ENCODE results near the gene TRERF1. TPM values are rescaled to one million over a fixed set of nuclear protein-coding genes. Genes with fewer than 3 reads are reported as not detected.

The TRERF1 gene
- total RNA-seq, 6 donors from 2014 or later, result 2.0 to 7.3 (median 5.4) TPM

DNA sequence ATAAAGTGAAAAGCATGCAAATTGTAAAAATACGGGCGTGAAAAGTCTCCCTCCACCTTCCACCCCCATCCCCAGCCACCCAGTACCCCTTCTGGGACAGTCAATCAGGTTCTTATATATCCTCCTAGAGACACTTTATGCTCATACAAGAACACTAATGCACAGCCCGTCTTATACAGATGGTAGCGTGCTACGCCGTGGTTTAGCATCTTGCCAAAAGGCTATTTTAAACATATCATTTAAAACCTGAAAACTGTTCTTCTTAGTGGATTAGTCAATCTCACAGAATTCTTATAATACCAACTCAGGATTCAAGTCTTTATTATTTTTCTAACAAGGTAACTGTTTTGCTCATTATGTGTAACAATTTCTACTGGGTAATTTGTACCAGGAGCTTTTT lies 176.8 kb downstream of the TRERF1 start:
- ATAC-seq (ENCODE audit: low FRiP score in 2 of 2), result no peak
- Histone ChIP-seq H3K4me3 (no peak overlapping the region), H3K27me3 (no peaks in the 10 kb centered on the region), H3K4me1 (peaks cover 12 to 21% (median 15%) of the 10 kb centered on the region in 4 donors), H3K36me3 (no peaks in the 10 kb centered on the region), H3K9me3 (no peaks in the 10 kb centered on the region), H3K27ac (no peak overlapping the region)
- no peak for DNase-seq
- TF ChIP-seq POLR2AphosphoS5 (IDR thresholded peaks at IDR 0.05), result no peak
- TF ChIP-seq, protein P1, sequence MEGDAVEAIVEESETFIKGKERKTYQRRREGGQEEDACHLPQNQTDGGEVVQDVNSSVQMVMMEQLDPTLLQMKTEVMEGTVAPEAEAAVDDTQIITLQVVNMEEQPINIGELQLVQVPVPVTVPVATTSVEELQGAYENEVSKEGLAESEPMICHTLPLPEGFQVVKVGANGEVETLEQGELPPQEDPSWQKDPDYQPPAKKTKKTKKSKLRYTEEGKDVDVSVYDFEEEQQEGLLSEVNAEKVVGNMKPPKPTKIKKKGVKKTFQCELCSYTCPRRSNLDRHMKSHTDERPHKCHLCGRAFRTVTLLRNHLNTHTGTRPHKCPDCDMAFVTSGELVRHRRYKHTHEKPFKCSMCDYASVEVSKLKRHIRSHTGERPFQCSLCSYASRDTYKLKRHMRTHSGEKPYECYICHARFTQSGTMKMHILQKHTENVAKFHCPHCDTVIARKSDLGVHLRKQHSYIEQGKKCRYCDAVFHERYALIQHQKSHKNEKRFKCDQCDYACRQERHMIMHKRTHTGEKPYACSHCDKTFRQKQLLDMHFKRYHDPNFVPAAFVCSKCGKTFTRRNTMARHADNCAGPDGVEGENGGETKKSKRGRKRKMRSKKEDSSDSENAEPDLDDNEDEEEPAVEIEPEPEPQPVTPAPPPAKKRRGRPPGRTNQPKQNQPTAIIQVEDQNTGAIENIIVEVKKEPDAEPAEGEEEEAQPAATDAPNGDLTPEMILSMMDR (IDR thresholded peaks at IDR 0.05), result no peak
- TF ChIP-seq POLR2A (IDR thresholded peaks at IDR 0.05), result no peak
- no peak for TF ChIP-seq EP300 (IDR thresholded peaks at IDR 0.05)
- 93 to 98% methylated on average over 6 of the region's 6 CpGs for WGBS, 2 donors

DNA sequence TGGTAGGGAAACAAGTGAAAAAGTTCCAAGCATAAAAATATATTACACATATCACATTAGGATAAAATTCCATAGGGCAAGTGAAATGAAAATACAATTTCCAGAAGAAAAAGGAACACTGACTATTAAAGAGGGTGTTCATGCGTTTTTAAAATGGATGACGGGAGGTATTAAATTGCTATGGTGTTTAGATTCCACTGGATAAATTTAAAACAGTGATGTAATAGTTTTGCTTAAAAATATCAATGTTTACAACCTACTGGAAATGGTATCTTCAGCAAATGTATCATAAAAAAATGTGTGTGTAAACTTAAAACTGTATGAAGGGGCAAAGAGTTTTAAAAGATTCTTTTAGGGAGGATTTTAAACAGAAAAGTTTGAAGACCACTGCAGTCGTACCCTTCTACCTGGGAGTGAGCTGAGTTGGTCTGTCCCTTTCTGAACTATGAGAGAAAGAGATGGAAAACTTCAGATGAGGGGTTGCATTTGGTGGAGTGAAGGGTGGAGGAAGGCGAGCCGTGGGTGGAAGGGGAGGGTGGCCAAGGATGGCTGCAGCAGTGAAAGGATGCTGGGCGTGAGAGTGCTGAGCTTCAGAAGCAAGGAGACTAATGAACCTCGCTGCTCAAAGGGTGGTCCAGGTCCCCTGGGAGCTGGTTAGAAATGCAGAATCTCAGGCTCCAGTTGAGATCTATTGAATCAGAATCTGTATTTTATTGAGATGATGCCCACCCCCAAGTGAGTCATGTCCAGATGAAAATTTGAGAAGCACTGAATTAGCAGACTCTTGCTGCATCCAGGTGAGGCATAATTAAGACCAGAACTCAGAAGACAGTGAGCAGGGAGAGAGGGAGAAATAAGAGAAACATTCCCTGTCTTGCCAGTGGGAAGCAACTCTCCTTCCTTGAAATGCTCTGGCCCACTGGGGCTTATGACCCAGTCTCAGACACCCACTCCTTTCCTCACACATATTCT lies 179.6 kb downstream of the TRERF1 start:
- Histone ChIP-seq H3K36me3 (peaks cover 0 to 12% (median 4%) of the 10 kb centered on the region in 4 donors), H3K4me3 (no peak overlapping the region), H3K9me3 (no peaks in the 10 kb centered on the region), H3K4me1 (peaks cover 0 to 5% (median 1%) of the 10 kb centered on the region in 4 donors), H3K27ac (no peak overlapping the region), H3K27me3 (no peaks in the 10 kb centered on the region)
- 78 to 79% methylated on average over 7 of the region's 7 CpGs for WGBS, 2 donors
- TF ChIP-seq POLR2AphosphoS5 (IDR thresholded peaks at IDR 0.05), result no peak
- TF ChIP-seq POLR2A (IDR thresholded peaks at IDR 0.05), result no peak
- no peak for TF ChIP-seq EP300 (IDR thresholded peaks at IDR 0.05)
- DNase-seq (no peak), ATAC-seq (ENCODE audit: low FRiP score in 2 of 2) (no peak)

DNA sequence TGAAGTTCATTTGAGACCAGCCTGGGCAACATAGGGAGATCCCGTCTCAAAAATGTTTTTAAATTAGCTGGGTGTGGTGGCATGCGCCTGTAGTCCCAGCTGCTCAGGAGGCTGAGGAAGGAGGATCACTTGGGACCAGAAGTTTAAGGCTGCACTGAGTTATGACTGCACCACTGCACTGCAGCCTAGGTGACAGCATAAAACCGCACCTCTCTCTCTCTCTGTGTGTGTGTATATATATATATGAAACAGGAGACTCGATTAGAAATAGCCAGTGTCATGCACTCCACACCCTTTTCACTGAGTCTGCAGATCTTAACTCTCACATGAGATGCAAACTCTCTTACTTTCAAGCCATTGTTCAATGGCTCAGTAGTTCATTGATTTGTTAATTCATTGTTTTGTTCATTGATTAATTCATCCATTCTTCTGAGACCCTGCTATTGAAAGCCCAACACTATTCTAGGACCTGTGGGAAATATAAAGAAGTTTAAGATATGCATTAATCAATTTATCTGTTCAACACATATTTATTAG lies 181.7 kb downstream of the TRERF1 start:
- DNase-seq (no peak), ATAC-seq (ENCODE audit: low FRiP score in 2 of 2) (no peak)
- TF ChIP-seq POLR2AphosphoS5 (IDR thresholded peaks at IDR 0.05) (no peak), EP300 (IDR thresholded peaks at IDR 0.05) (no peak), POLR2A (IDR thresholded peaks at IDR 0.05) (no peak)
- TF ChIP-seq, protein P1 (IDR thresholded peaks at IDR 0.05), result no peak
- Histone ChIP-seq H3K4me1 (no peaks in the 10 kb centered on the region), H3K36me3 (peaks cover 0 to 12% (median 4%) of the 10 kb centered on the region in 4 donors), H3K4me3 (no peak overlapping the region), H3K9me3 (no peaks in the 10 kb centered on the region), H3K27me3 (no peaks in the 10 kb centered on the region), H3K27ac (no peak overlapping the region)
- WGBS, 2 donors, result 83 to 88% methylated on average over 4 of the region's 4 CpGs

DNA sequence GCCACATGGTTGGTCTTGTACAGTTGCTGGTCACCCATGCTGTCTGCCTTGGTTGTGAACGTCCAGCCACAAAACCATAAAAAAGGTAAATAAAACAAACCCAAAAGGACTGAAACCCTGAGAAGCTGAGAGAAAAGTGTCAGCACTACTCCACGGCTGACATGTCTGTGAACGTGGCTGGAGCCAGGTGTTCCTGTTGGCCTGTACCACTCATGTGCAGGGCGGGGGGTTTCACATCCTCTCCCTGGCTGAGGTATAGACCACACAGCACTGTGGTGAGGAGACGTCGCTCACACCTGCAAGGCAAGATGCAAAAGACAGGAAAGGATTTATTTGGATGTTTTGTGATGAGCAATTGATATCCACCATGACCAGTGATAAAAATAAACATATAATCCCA lies 182.2 kb downstream of the TRERF1 start:
- Histone ChIP-seq H3K9me3 (no peaks in the 10 kb centered on the region), H3K27me3 (no peaks in the 10 kb centered on the region), H3K27ac (no peak overlapping the region), H3K4me1 (no peaks in the 10 kb centered on the region), H3K36me3 (peaks cover 0 to 12% (median 4%) of the 10 kb centered on the region in 4 donors), H3K4me3 (no peak overlapping the region)
- no peak for TF ChIP-seq POLR2A (IDR thresholded peaks at IDR 0.05)
- no peak for TF ChIP-seq POLR2AphosphoS5 (IDR thresholded peaks at IDR 0.05)
- TF ChIP-seq, protein P1 (IDR thresholded peaks at IDR 0.05), result no peak
- no peak for TF ChIP-seq EP300 (IDR thresholded peaks at IDR 0.05)
- WGBS, 2 donors, result 88 to 93% methylated on average over 6 of the region's 6 CpGs
- ATAC-seq (ENCODE audit: low FRiP score in 2 of 2) (no peak), DNase-seq (no peak)

DNA sequence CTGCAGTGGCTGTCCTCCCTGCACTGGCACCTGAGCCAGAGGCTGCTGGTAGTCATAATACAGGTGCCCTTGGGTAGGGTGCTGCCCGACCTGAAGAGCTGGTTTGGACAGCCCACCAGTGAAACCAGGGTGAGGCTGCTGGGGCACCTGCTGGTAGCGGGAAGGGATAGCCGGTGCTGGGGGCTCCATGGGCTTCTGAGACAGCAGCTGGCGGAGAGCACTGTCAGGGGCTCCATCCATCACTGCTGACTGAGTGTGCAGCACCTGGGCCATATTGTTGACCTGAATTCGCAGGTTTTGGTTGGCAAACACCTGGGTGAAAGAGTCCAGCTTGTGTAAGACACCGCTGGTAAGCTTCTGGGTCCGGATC lies 182.9 kb downstream of the TRERF1 start:
- H3K9me3 ChIP-seq, result no peaks in the 10 kb centered on the region
- H3K4me1 ChIP-seq, result no peaks in the 10 kb centered on the region
- no peak overlapping the region for H3K27ac ChIP-seq
- no peak for ATAC-seq (ENCODE audit: low FRiP score in 2 of 2)
- WGBS, 2 donors, result 97 to 98% methylated on average over 6 to 7 of the region's 7 CpGs
- no peak overlapping the region for H3K4me3 ChIP-seq
- TF ChIP-seq EP300 (IDR thresholded peaks at IDR 0.05) (no peak), POLR2AphosphoS5 (IDR thresholded peaks at IDR 0.05) (no peak), POLR2A (IDR thresholded peaks at IDR 0.05) (no peak)
- H3K27me3 ChIP-seq, result no peaks in the 10 kb centered on the region
- DNase-seq, result no peak
- peaks cover 0 to 12% (median 4%) of the 10 kb centered on the region in 4 donors for H3K36me3 ChIP-seq

Data from upper lobe of left lung (tissue), 6 donors.